22Rv1 (cell line): ENCODE measurements around the gene ARMC7.

ENCODE experiments used
- CTCF ChIP-seq: fragments of 450-650 bp; IDR thresholded peaks from 2 replicates; pipeline ENCODE4 v1.5.1; 2017; ENCODE audit warnings: mild to moderate bottlenecking
- ZFX ChIP-seq: fragments of 450-650 bp; IDR thresholded peaks from 2 replicates; pipeline ENCODE4 v1.6.1; 2017; ENCODE audit warnings: antibody characterized with exemption, borderline replicate concordance

DNA sequence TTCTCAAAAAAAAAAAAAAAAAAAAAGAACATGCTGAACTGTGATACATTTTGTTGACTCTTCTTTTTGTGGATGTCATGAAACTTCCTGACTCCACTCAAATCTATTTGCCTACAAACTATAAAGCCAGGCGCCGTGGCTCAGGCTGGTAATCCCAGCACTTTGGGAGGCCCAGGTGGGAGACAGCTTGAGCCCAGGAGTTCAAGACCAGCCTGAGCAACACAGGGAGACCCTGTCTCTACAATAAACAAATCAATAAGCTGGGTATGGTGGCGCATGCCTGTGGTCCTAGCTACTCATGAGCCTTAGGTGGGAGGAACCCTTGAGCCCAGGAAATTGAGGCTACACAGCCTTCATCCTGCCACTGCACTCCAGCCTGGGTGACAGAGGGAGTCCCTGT, 23.2 kb downstream of the ARMC7 start:
- TF ChIP-seq CTCF (no peak), ZFX (no peak)
